OCI-LY1 (cell line): ENCODE results near the gene DENND5A.

Experiments used
- H2AFZ ChIP-seq: fragments of 200-600 bp; sonication (generic), shearing (Covaris generic); 2 replicates; pipeline ENCODE4 v1.6.0; 2014; ENCODE audit warnings: antibody characterized with exemption, mild to moderate bottlenecking, low read length
- H3F3A ChIP-seq: fragments of 200-600 bp; sonication (generic), shearing (Covaris generic); 2 replicates; pipeline ENCODE4 v1.6.0; 2014; ENCODE audit warnings: mild to moderate bottlenecking, antibody characterized with exemption, low read length, moderate library complexity; ENCODE audit not compliant: insufficient read depth
- H3K27ac ChIP-seq: fragments of 200-600 bp; sonication (generic); 2 replicates; pipeline ENCODE4 v1.5.1; 2014; ENCODE audit warnings: low read length, mixed run types, mild to moderate bottlenecking, low read depth; ENCODE audit not compliant: poor library complexity, severe bottlenecking
- H3K27me3 ChIP-seq: fragments of 200-600 bp; sonication (generic); 2 replicates; pipeline ENCODE4 v1.6.0; 2014; ENCODE audit warnings: antibody characterized with exemption, mild to moderate bottlenecking, low read length, moderate library complexity; ENCODE audit not compliant: insufficient read depth
- H3K36me3 ChIP-seq: fragments of 200-600 bp; sonication (generic); 2 replicates; pipeline ENCODE4 v1.6.1; 2014; ENCODE audit warnings: mild to moderate bottlenecking, antibody characterized with exemption, low read length, moderate library complexity, mixed read lengths; ENCODE audit not compliant: insufficient read depth
- H3K4me1 ChIP-seq: fragments of 200-600 bp; sonication (generic); 2 replicates; pipeline ENCODE4 v1.5.1; 2014; ENCODE audit warnings: mild to moderate bottlenecking, low read length, moderate library complexity; ENCODE audit not compliant: insufficient read depth, severe bottlenecking
- H3K4me2 ChIP-seq: fragments of 200-600 bp; sonication (generic), shearing (Covaris generic); 2 replicates; pipeline ENCODE4 v1.6.1; 2014; ENCODE audit warnings: low read length
- H3K4me3 ChIP-seq: fragments of 200-600 bp; sonication (generic); 2 replicates; pipeline ENCODE4 v1.5.1; 2014; ENCODE audit warnings: low read length, low read depth, mild to moderate bottlenecking, mixed read lengths; ENCODE audit not compliant: poor library complexity, severe bottlenecking
- H3K79me2 ChIP-seq: fragments of 200-600 bp; shearing (Covaris generic); 2 replicates; pipeline ENCODE4 v1.6.1; 2016; ENCODE audit warnings: mixed run types, low read length, mixed read lengths; ENCODE audit not compliant: insufficient read depth
- H3K9ac ChIP-seq: fragments of 200-600 bp; sonication (generic), shearing (Covaris generic); 2 replicates; pipeline ENCODE4 v1.6.1; 2014; ENCODE audit warnings: mild to moderate bottlenecking, low read length, mixed read lengths
- H3K9me2 ChIP-seq: fragments of 200-600 bp; sonication (generic), shearing (Covaris generic); 2 replicates; pipeline ENCODE4 v1.6.1; 2014; ENCODE audit warnings: low read depth, mild to moderate bottlenecking, low read length, mixed read lengths
- H3K9me3 ChIP-seq: fragments of 200-600 bp; shearing (Covaris generic); 2 replicates; pipeline ENCODE4 v1.6.1; 2014; ENCODE audit warnings: low read length, mixed read lengths
- H4K20me1 ChIP-seq: fragments of 200-600 bp; sonication (generic), shearing (Covaris generic); 2 replicates; pipeline ENCODE4 v1.6.0; 2016; ENCODE audit warnings: mild to moderate bottlenecking, low read length; ENCODE audit not compliant: insufficient read depth
- EZH2 ChIP-seq: fragments of 200-600 bp; sonication (generic), shearing (Covaris generic); IDR thresholded peaks from 2 replicates; pipeline ENCODE4 v1.8.0; 2017; ENCODE audit warnings: borderline replicate concordance, mixed run types, mild to moderate bottlenecking, antibody characterized with exemption, low read length, moderate library complexity, mixed read lengths
- TF ChIP-seq, protein P1 (sequence below): fragments of 200-600 bp; sonication (generic), shearing (Covaris generic); IDR thresholded peaks from 2 replicates; pipeline ENCODE4 v1.5.1; 2017; ENCODE audit warnings: mild to moderate bottlenecking, antibody characterized with exemption, low read length, moderate library complexity, mixed read lengths

The DENND5A gene

GRCh38 chr11:9092072-9092471 is 173.1 kb downstream of the DENND5A start:
- Histone ChIP-seq H3K9me3 (no peaks in the 10 kb centered on the region), H3K27me3 (peaks cover 8% of the 10 kb centered on the region; the same call in 1 of the 2 replicates), H3K4me2 (no peak overlapping the region), H3K4me1 (no peaks in the 10 kb centered on the region), H3K27ac (no peak overlapping the region), H3K36me3 (no peaks in the 10 kb centered on the region), H4K20me1 (no peaks in the 10 kb centered on the region), H3F3A (no peaks in the 10 kb centered on the region), H2AFZ (no peak overlapping the region), H3K9ac (no peak overlapping the region), H3K79me2 (no peaks in the 10 kb centered on the region), H3K4me3 (no peak overlapping the region), H3K9me2 (no peaks in the 10 kb centered on the region)
- TF ChIP-seq, protein P1, sequence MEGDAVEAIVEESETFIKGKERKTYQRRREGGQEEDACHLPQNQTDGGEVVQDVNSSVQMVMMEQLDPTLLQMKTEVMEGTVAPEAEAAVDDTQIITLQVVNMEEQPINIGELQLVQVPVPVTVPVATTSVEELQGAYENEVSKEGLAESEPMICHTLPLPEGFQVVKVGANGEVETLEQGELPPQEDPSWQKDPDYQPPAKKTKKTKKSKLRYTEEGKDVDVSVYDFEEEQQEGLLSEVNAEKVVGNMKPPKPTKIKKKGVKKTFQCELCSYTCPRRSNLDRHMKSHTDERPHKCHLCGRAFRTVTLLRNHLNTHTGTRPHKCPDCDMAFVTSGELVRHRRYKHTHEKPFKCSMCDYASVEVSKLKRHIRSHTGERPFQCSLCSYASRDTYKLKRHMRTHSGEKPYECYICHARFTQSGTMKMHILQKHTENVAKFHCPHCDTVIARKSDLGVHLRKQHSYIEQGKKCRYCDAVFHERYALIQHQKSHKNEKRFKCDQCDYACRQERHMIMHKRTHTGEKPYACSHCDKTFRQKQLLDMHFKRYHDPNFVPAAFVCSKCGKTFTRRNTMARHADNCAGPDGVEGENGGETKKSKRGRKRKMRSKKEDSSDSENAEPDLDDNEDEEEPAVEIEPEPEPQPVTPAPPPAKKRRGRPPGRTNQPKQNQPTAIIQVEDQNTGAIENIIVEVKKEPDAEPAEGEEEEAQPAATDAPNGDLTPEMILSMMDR, result no peak
- no peak for TF ChIP-seq EZH2

- Histone ChIP-seq H3K9ac (no peak within 1 kb of the TSS), H3K36me3 (no peaks in the 10 kb centered on the region), H3K9me2 (no peaks in the 10 kb centered on the region), H3K79me2 (no peaks in the 10 kb centered on the region), H3K4me3 (no peak within 1 kb of the TSS), H2AFZ (no peak within 1 kb of the TSS), H3F3A (no peaks in the 10 kb centered on the region), H3K9me3 (no peaks in the 10 kb centered on the region), H3K4me1 (no peaks in the 10 kb centered on the region), H3K4me2 (no peak within 1 kb of the TSS), H3K27ac (no peak within 1 kb of the TSS), H4K20me1 (no peaks in the 10 kb centered on the region), H3K27me3 (peaks cover 8% of the 10 kb centered on the region; the same call in 1 of the 2 replicates)
- no peak for TF ChIP-seq EZH2
- TF ChIP-seq, protein P1, result no peak
Measured at GRCh38 chr11:9091044-9091922, 173.9 kb downstream of the DENND5A start, which contains the start of gene SCUBE2. TSS of gene SCUBE2 (minus strand) at chr11:9091599. CDS start at chr11:9091528, 71 bp downstream.

GRCh38 chr11:9090488-9091043 is 174.6 kb downstream of the DENND5A start:
- Histone ChIP-seq H3K36me3 (no peaks in the 10 kb centered on the region), H3K9me3 (no peaks in the 10 kb centered on the region), H3K27me3 (peaks cover 8% of the 10 kb centered on the region; the same call in 1 of the 2 replicates), H3K4me2 (no peak overlapping the region), H3K79me2 (no peaks in the 10 kb centered on the region), H3K9me2 (no peaks in the 10 kb centered on the region), H3K27ac (no peak overlapping the region), H3F3A (no peaks in the 10 kb centered on the region), H3K4me1 (no peaks in the 10 kb centered on the region), H2AFZ (no peak overlapping the region), H3K4me3 (no peak overlapping the region), H4K20me1 (no peaks in the 10 kb centered on the region), H3K9ac (no peak overlapping the region)
- TF ChIP-seq, protein P1, result no peak
- no peak for TF ChIP-seq EZH2
